HCT116 (cell line): ENCODE data around the gene MLYCD. TPM values are rescaled to one million over a fixed set of nuclear protein-coding genes. Genes with fewer than 3 reads are reported as not detected.

Experiments used
- ATAC-seq: fragments of 200-7000 bp; cut with Tn5 transposase; 2 replicates; pipeline ENCODE4 v1.9.1; 2020; ENCODE audit warnings: mild to moderate bottlenecking, moderate library complexity
- BruUV-seq: library from RNA; stranded (reverse); fragments of 400-500 nt; replicated peaks from 2 replicates; lab custom pipeline; 2021; lab: Mats Ljungman, UMichigan
- CTCF ChIA-PET: fragments of 300-600 bp; sonication (Branson Sonifier 250); formaldehyde crosslinking; loops from one replicate; lab custom pipeline; 2021; ENCODE audit warnings: antibody characterized with exemption; lab: Charles Lee
- POLR2A ChIA-PET: fragments of 300-600, 350-600 bp; sonication (Branson Sonifier 250); formaldehyde crosslinking; loops from one replicate; lab custom pipeline; 2021; ENCODE audit warnings: antibody characterized with exemption; lab: Charles Lee
- RAD21 ChIA-PET, 2 experiments: fragments of 300-600 bp; sonication (Branson Sonifier 250); formaldehyde crosslinking; loops; one replicate each; lab custom pipeline; 2023; ENCODE audit warnings: low total read pairs in 2 of 2; ENCODE audit not compliant: uncharacterized antibody in 2 of 2, unreplicated experiment in 2 of 2, low non-redundant PET in 1 of 2; lab: Charles Lee
- DNase-seq: peaks from one replicate; pipeline ENCODE4 v3.0.0-alpha.2; 2010; ENCODE audit warnings: low read depth, low spot score
- H2AFZ ChIP-seq: fragments of 200-600 bp; shearing (Covaris generic), sonication (generic); 2 replicates; pipeline ENCODE4 v1.6.1; 2017; ENCODE audit warnings: low read depth, mixed run types, mixed read lengths, antibody characterized with exemption, low read length; ENCODE audit not compliant: poor library complexity, severe bottlenecking
- H3K27ac ChIP-seq: 2 replicates; pipeline ENCODE4 v1.5.1; 2012; ENCODE audit warnings: low read depth, low read length
- H3K27me3 ChIP-seq: fragments of 200-600 bp; sonication (generic); 2 replicates; pipeline ENCODE4 v1.6.1; 2016; ENCODE audit warnings: mixed run types, low read length, mixed read lengths; ENCODE audit not compliant: insufficient read depth
- H3K36me3 ChIP-seq, 2 experiments: fragments of 200-500 bp in 1 of 2; fragments of 200-600 bp in 1 of 2; sonication (Bioruptor generic) in 1 of 2; sonication (generic) in 1 of 2; 2 replicates each; pipeline versions ENCODE4 v1.5.1 to v1.6.1; 2014 to 2016; ENCODE audit warnings: low read length in 2 of 2, inconsistent platforms in 1 of 2, mixed read lengths in 1 of 2, mixed run types in 1 of 2; ENCODE audit not compliant: insufficient read depth in 2 of 2, control insufficient read depth in 1 of 2
- H3K4me1 ChIP-seq, 2 experiments: fragments of 200-600 bp in 1 of 2; sonication (generic) in 1 of 2; 2 replicates each; pipeline versions ENCODE4 v1.5.1 to v1.6.1; 2012 to 2017; ENCODE audit warnings: low read length in 2 of 2, inconsistent platforms in 1 of 2, mild to moderate bottlenecking in 1 of 2, mixed read lengths in 1 of 2, mixed run types in 1 of 2, moderate library complexity in 1 of 2; ENCODE audit not compliant: insufficient read depth in 2 of 2, control insufficient read depth in 1 of 2
- H3K4me2 ChIP-seq: fragments of 200-600 bp; sonication (generic); 2 replicates; pipeline ENCODE4 v1.6.1; 2017; ENCODE audit warnings: mixed run types, low read length, mixed read lengths
- H3K4me3 ChIP-seq, 2 experiments: fragments of 200-600 bp in 1 of 2; sonication (generic) in 1 of 2; replicated peaks in 1 of 2; 2 replicates each; pipeline ENCODE4 v1.5.1; 2011 to 2016; ENCODE audit warnings: low read length in 2 of 2, control low read depth in 1 of 2, low read depth in 1 of 2, mild to moderate bottlenecking in 1 of 2, mixed read lengths in 1 of 2, mixed run types in 1 of 2
- H3K79me2 ChIP-seq: fragments of 200-600 bp; sonication (generic); 2 replicates; pipeline ENCODE4 v1.6.1; 2017; ENCODE audit warnings: mild to moderate bottlenecking, mixed run types, low read length, moderate library complexity, mixed read lengths; ENCODE audit not compliant: insufficient read depth
- H3K9ac ChIP-seq: fragments of 200-600 bp; sonication (generic); 2 replicates; pipeline ENCODE4 v1.6.1; 2016; ENCODE audit warnings: low read length, mixed read lengths
- H3K9me2 ChIP-seq: fragments of 200-600 bp; sonication (generic), shearing (Covaris generic); 2 replicates; pipeline ENCODE4 v1.6.1; 2017; ENCODE audit warnings: mixed run types, mild to moderate bottlenecking, moderate library complexity; ENCODE audit not compliant: insufficient read depth
- H3K9me3 ChIP-seq, 2 experiments: fragments of 200-500 bp in 1 of 2; fragments of 200-600 bp in 1 of 2; sonication (Bioruptor generic) in 1 of 2; sonication (generic) in 1 of 2; 2 replicates each; pipeline ENCODE4 v1.6.1; 2014 to 2017; ENCODE audit warnings: low read length in 2 of 2, mixed read lengths in 2 of 2, inconsistent platforms in 1 of 2, low read depth in 1 of 2, mild to moderate bottlenecking in 1 of 2, mixed run types in 1 of 2, moderate library complexity in 1 of 2; ENCODE audit not compliant: control insufficient read depth in 1 of 2, insufficient read depth in 1 of 2
- H4K20me1 ChIP-seq: fragments of 200-600 bp; sonication (generic), shearing (Covaris generic); 2 replicates; pipeline ENCODE4 v1.6.1; 2017; ENCODE audit warnings: mixed run types, mild to moderate bottlenecking, moderate library complexity; ENCODE audit not compliant: insufficient read depth
- CEBPB ChIP-seq: IDR thresholded peaks from 2 replicates; pipeline ENCODE4 v1.6.1; 2012; ENCODE audit warnings: low read depth
- JUND ChIP-seq: IDR thresholded peaks from 2 replicates; pipeline ENCODE4 v1.6.1; 2012
- POLR2AphosphoS5 ChIP-seq: IDR thresholded peaks from 2 replicates; pipeline ENCODE4 v1.6.1; 2011; ENCODE audit warnings: mild to moderate bottlenecking, low read depth, low read length, moderate library complexity
- SIN3A ChIP-seq: IDR thresholded peaks from 2 replicates; pipeline ENCODE4 v1.6.1; 2012; ENCODE audit warnings: low read depth
- ZBTB33 ChIP-seq: IDR thresholded peaks from 2 replicates; pipeline ENCODE4 v1.6.1; 2011; ENCODE audit warnings: mild to moderate bottlenecking, low read length, moderate library complexity; ENCODE audit not compliant: insufficient replicate concordance; ENCODE audit errors: extremely low read depth
- ZFX ChIP-seq: fragments of 450-650 bp; IDR thresholded peaks from 2 replicates; pipeline ENCODE4 v1.6.1; 2017
- intact Hi-C: fragments of 100-400 bp; cut with micrococcal nuclease; formaldehyde crosslinking; loops from 2 replicates; pipeline ENCODE4 v1.10.0; 2022
- total RNA-seq: library from RNA; stranded (reverse); gene quantifications from one replicate; pipeline ENCODE4 v1.2.1, GENCODE V29; 2021; ENCODE audit not compliant: unreplicated experiment

MLYCD gene
- total RNA-seq, 1 experiment from 2014 or later = 3.9 TPM

- Histone ChIP-seq H3K9me2 (no peaks in the 10 kb centered on the region), H2AFZ (no peak overlapping the region), H3K27me3 (no peaks in the 10 kb centered on the region)
- POLR2A ChIA-PET = no interaction called here
- TF ChIP-seq ZFX (0 out of 2 replicates have a peak, but pooled peaks have one; percentile 13), POLR2AphosphoS5 (no peak), SIN3A (no peak), CEBPB (no peak), ZBTB33 (no peak), JUND (no peak)
- TF ChIP-seq, all 23 proteins: peak for 1
- Histone ChIP-seq H3K79me2 (no peaks in the 10 kb centered on the region), H3K4me2 (peak overlapping the region; percentile 52), H3K9me3 (no peaks in the 10 kb centered on the region), H3K36me3 (0 out of 4 replicates have a peak, but pooled peaks cover 2 to 3% of the 10 kb centered on the region in 2 experiments), H3K4me1 (no peaks in the 10 kb centered on the region), H4K20me1 (no peaks in the 10 kb centered on the region), H3K4me3 (no peak overlapping the region), H3K27ac (no peak overlapping the region), H3K9ac (no peak overlapping the region)
- ATAC-seq (peak; percentile 46), DNase-seq (no peak)
- ChIA-PET RAD21 (no interaction called here), CTCF (no interaction called here)
- intact Hi-C loops = loop anchor here (1.0 kb wide), 3 partner anchors 80 to 516 kb away; no protein-coding TSS in a partner anchor
- no TSS peak for BruUV-seq
Observed at GRCh38 chr16:83968306-83968851, 69.5 kb downstream of the MLYCD start.
